ENCODE results near the gene SLC5A3.

The SLC5A3 gene
- total RNA-seq: 39.0 to 66.9 (median 64.3) reads per million in 4 donors

- peak; percentile 60 to 78 (median 61) for DNase-seq
Observed at GRCh38 chr21:34073032-34073748, at the start of gene SLC5A3, which contains the start of gene MRPS6. SLC5A3 (plus strand) TSS chr21:34073578; CDS start chr21:34095199, 21,621 bp downstream. MRPS6 (plus strand) TSS chr21:34073578; CDS start chr21:34073701, 123 bp downstream.

- DNase-seq: no peak
Observed at GRCh38 chr21:34023691-34024373, 49.5 kb upstream of the SLC5A3 start.

- DNase-seq: no peak
Observed at GRCh38 chr21:34024374-34024693, 49.0 kb upstream of the SLC5A3 start.

- no peak for DNase-seq
Observed at GRCh38 chr21:34027721-34028461, 45.5 kb upstream of the SLC5A3 start.

- DNase-seq: peak in 4 of 5 donors; percentile 8 to 82 (median 16)
Observed at GRCh38 chr21:34029743-34030528, 43.4 kb upstream of the SLC5A3 start.

GRCh38 chr21:34031835-34032370 lies 41.5 kb upstream of the SLC5A3 start:
- DNase-seq: peak in 1 of 5 donors; percentile 31

GRCh38 chr21:34034369-34035014 lies 38.9 kb upstream of the SLC5A3 start:
- DNase-seq: no peak

GRCh38 chr21:34035619-34036354 lies 37.6 kb upstream of the SLC5A3 start:
- no peak for DNase-seq

GRCh38 chr21:34037009-34037795 lies 36.2 kb upstream of the SLC5A3 start:
- DNase-seq: no peak

GRCh38 chr21:34039678-34040382 lies 33.5 kb upstream of the SLC5A3 start:
- DNase-seq: no peak

- no peak for DNase-seq
Observed at GRCh38 chr21:34042735-34043134, 30.6 kb upstream of the SLC5A3 start.

- no peak for DNase-seq
Observed at GRCh38 chr21:34043333-34043732, 30.0 kb upstream of the SLC5A3 start.

- no peak for DNase-seq
Observed at GRCh38 chr21:34046917-34047316, 26.5 kb upstream of the SLC5A3 start.

GRCh38 chr21:34047835-34048234 lies 25.5 kb upstream of the SLC5A3 start:
- no peak for DNase-seq

- no peak for DNase-seq
Observed at GRCh38 chr21:34052171-34052570, 21.2 kb upstream of the SLC5A3 start.

GRCh38 chr21:34054259-34054658 lies 19.1 kb upstream of the SLC5A3 start:
- no peak for DNase-seq

GRCh38 chr21:34055615-34056014 lies 17.8 kb upstream of the SLC5A3 start:
- no peak for DNase-seq

GRCh38 chr21:34061983-34062382 lies 11.4 kb upstream of the SLC5A3 start:
- DNase-seq: no peak

GRCh38 chr21:34065027-34065426 lies 8.4 kb upstream of the SLC5A3 start:
- DNase-seq: no peak

GRCh38 chr21:34071683-34072082 lies 1.7 kb upstream of the SLC5A3 start:
- DNase-seq: no peak
